ENCODE results near the gene ERGIC2.

DNA sequence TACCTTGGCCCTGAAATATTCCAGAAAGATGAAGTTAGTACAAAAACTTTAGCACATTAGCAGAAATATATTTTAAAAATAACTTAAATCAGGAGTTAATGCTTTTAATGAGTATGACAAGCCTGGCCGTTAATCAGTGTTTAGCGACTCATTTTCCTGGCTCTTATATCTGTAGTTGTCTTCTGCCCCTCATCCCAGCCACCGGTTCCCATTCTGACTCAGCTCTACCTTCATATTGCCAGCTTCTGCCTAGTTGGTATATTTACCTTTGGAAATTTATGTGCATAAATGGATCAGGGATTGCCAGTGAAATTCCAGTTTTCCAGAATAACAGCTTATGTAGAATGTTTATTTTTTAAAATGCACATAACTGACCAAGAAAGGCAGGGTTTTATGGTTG, 79.9 kb downstream of the ERGIC2 start:
- TF ChIP-seq, protein P1, sequence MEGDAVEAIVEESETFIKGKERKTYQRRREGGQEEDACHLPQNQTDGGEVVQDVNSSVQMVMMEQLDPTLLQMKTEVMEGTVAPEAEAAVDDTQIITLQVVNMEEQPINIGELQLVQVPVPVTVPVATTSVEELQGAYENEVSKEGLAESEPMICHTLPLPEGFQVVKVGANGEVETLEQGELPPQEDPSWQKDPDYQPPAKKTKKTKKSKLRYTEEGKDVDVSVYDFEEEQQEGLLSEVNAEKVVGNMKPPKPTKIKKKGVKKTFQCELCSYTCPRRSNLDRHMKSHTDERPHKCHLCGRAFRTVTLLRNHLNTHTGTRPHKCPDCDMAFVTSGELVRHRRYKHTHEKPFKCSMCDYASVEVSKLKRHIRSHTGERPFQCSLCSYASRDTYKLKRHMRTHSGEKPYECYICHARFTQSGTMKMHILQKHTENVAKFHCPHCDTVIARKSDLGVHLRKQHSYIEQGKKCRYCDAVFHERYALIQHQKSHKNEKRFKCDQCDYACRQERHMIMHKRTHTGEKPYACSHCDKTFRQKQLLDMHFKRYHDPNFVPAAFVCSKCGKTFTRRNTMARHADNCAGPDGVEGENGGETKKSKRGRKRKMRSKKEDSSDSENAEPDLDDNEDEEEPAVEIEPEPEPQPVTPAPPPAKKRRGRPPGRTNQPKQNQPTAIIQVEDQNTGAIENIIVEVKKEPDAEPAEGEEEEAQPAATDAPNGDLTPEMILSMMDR (IDR thresholded peaks at IDR 0.05; ENCODE audit: insufficient read depth, low read length) = no peak
- no peak for TF ChIP-seq POLR2AphosphoS5 (IDR thresholded peaks at IDR 0.05; ENCODE audit: low read depth)
- TF ChIP-seq, protein P2, sequence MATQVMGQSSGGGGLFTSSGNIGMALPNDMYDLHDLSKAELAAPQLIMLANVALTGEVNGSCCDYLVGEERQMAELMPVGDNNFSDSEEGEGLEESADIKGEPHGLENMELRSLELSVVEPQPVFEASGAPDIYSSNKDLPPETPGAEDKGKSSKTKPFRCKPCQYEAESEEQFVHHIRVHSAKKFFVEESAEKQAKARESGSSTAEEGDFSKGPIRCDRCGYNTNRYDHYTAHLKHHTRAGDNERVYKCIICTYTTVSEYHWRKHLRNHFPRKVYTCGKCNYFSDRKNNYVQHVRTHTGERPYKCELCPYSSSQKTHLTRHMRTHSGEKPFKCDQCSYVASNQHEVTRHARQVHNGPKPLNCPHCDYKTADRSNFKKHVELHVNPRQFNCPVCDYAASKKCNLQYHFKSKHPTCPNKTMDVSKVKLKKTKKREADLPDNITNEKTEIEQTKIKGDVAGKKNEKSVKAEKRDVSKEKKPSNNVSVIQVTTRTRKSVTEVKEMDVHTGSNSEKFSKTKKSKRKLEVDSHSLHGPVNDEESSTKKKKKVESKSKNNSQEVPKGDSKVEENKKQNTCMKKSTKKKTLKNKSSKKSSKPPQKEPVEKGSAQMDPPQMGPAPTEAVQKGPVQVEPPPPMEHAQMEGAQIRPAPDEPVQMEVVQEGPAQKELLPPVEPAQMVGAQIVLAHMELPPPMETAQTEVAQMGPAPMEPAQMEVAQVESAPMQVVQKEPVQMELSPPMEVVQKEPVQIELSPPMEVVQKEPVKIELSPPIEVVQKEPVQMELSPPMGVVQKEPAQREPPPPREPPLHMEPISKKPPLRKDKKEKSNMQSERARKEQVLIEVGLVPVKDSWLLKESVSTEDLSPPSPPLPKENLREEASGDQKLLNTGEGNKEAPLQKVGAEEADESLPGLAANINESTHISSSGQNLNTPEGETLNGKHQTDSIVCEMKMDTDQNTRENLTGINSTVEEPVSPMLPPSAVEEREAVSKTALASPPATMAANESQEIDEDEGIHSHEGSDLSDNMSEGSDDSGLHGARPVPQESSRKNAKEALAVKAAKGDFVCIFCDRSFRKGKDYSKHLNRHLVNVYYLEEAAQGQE (IDR thresholded peaks at IDR 0.05; ENCODE audit: insufficient replicate concordance, low read depth) = no peak
- no peak for TF ChIP-seq GABPA (IDR thresholded peaks at IDR 0.05; ENCODE audit: low read depth)
- no peak for TF ChIP-seq SPI1 (IDR thresholded peaks at IDR 0.05; ENCODE audit: borderline replicate concordance, low read depth)
